HepG2 (cell line): Measurements from ENCODE around the gene PDIK1L. TPM values are rescaled to one million over a fixed set of nuclear protein-coding genes. Genes with fewer than 3 reads are reported as not detected.

Source experiments
- ATAC-seq: fragments of 200-7000 bp; cut with Tn5 transposase; 3 replicates; pipeline ENCODE4 v1.9.1; 2020; ENCODE audit warnings: mild to moderate bottlenecking, moderate library complexity
- BruUV-seq: library from RNA; stranded (reverse); fragments of 400-500 nt; replicated peaks from 2 replicates; lab custom pipeline; 2021; lab: Mats Ljungman, UMichigan
- CTCF ChIA-PET: fragments of 300-600 bp; formaldehyde crosslinking; extraction: SDS; loops from one replicate; lab custom pipeline; 2021; ENCODE audit warnings: low total read pairs, inconsistent platforms, low intra/inter-chr PET ratio; lab: Yijun Ruan, JAX
- POLR2A ChIA-PET: fragments of 350-600 bp; sonication (Branson Sonifier 250); formaldehyde crosslinking; loops from one replicate; lab custom pipeline; 2020; ENCODE audit warnings: antibody characterized with exemption, inconsistent platforms; lab: Yijun Ruan, JAX
- DNase-seq: peaks from one replicate; pipeline ENCODE4 v3.0.0-alpha.2; 2015; ENCODE audit warnings: low spot score
- FAIRE-seq: peaks from 3 replicates; lab custom pipeline; 2011; peaks lifted over from hg19 to GRCh38; lab: Jason Lieb, UNC
- H2AFZ ChIP-seq: one replicate; pipeline ENCODE4 v1.6.1; 2011; ENCODE audit warnings: low read length, inconsistent platforms
- H3K27ac ChIP-seq: fragments of 300-600 bp; 3 replicates; pipeline ENCODE4 v1.8.0; 2011; ENCODE audit warnings: mixed run types, mild to moderate bottlenecking, mixed read lengths, low read length, inconsistent platforms; ENCODE audit not compliant: insufficient read depth; ENCODE audit errors: extremely low read length
- H3K27me3 ChIP-seq, 2 experiments: fragments of 200-600 bp in 1 of 2; 2 replicates in 1 of 2; 3 replicates in 1 of 2; pipeline versions ENCODE4 v1.6.0 to v1.8.0; 2011; ENCODE audit warnings: low read length in 2 of 2, mild to moderate bottlenecking in 2 of 2, moderate library complexity in 2 of 2, inconsistent platforms in 1 of 2; ENCODE audit not compliant: insufficient read depth in 2 of 2, control insufficient read depth in 1 of 2
- H3K36me3 ChIP-seq, 2 experiments: fragments of 200-600 bp in 1 of 2; replicated peaks in 1 of 2; 2 replicates in 1 of 2; 3 replicates in 1 of 2; pipeline versions ENCODE4 v1.5.1 to v1.8.0; 2011; ENCODE audit warnings: low read length in 2 of 2, inconsistent platforms in 1 of 2; ENCODE audit not compliant: insufficient read depth in 2 of 2, control insufficient read depth in 1 of 2
- H3K4me1 ChIP-seq: 2 replicates; pipeline ENCODE4 v1.5.1; 2012; ENCODE audit warnings: low read length, inconsistent platforms; ENCODE audit not compliant: insufficient read depth
- H3K4me2 ChIP-seq: 2 replicates; pipeline ENCODE4 v1.6.0; 2011; ENCODE audit warnings: low read depth, low read length, inconsistent platforms
- H3K4me3 ChIP-seq, 3 experiments: fragments of 200-600 bp in 1 of 3; sonication (generic), shearing (Covaris generic) in 1 of 3; replicated peaks in 1 of 3; 2 replicates each; pipeline ENCODE4 v1.5.1; 2011 to 2016; ENCODE audit warnings: low read length in 3 of 3, inconsistent platforms in 2 of 3, low read depth in 2 of 3, mild to moderate bottlenecking in 2 of 3, control low read depth in 1 of 3, mixed read lengths in 1 of 3; ENCODE audit not compliant: insufficient read depth in 1 of 3
- H3K79me2 ChIP-seq: one replicate; pipeline ENCODE4 v1.6.1; 2011; ENCODE audit warnings: low read length, inconsistent platforms; ENCODE audit not compliant: insufficient read depth
- H3K9ac ChIP-seq: 2 replicates; pipeline ENCODE4 v1.6.0; 2011; ENCODE audit warnings: mild to moderate bottlenecking, low read depth, low read length, inconsistent platforms; ENCODE audit not compliant: insufficient read depth
- H3K9me3 ChIP-seq: 2 replicates; pipeline ENCODE4 v1.5.1; 2012; ENCODE audit warnings: mild to moderate bottlenecking, low read length
- H4K20me1 ChIP-seq: 2 replicates; pipeline ENCODE4 v1.6.0; 2011; ENCODE audit warnings: inconsistent platforms, mild to moderate bottlenecking, low read length, moderate library complexity; ENCODE audit not compliant: insufficient read depth
- LCORL ChIP-seq, 2 experiments: fragments of 450-650 bp in 1 of 2; sonication (generic) in 1 of 2; formaldehyde crosslinking in 1 of 2; IDR thresholded peaks; 2 replicates each; pipeline versions ENCODE4 v1.5.0 to v1.6.1; 2017 to 2020; ENCODE audit warnings: antibody characterized with exemption in 1 of 2, missing genetic modification reagents in 1 of 2
- POGK ChIP-seq: sonication (generic); formaldehyde crosslinking; conservative IDR thresholded peaks from 2 replicates; pipeline ENCODE4 v1.8.0; 2022; ENCODE audit warnings: mild to moderate bottlenecking, moderate library complexity, missing genetic modification reagents
- WGBS: methylation state at CpG from one replicate; pipeline ENCODE4 v1.1.6; 2017; ENCODE audit warnings: low lambda C conversion rate; 5-methylcytosine and 5-hydroxymethylcytosine counted together
- in situ Hi-C: cut with HindIII; loops from 2 replicates; pipeline ENCODE4 v1.10.0; 2017; ENCODE audit warnings: low pct_unique_long_range_greater_than_20kb; ENCODE audit not compliant: extremely low pct_ligation_motif_present
- intact Hi-C: fragments of 100-400 bp; cut with micrococcal nuclease; formaldehyde crosslinking; loops from one replicate; pipeline ENCODE4 v1.10.0; 2022; ENCODE audit not compliant: unreplicated experiment
- polyA plus RNA-seq, 8 experiments: library from polyadenylated mRNA; depleted of rRNA in 3 of 8; stranded (reverse) in 7 of 8; unstranded in 1 of 8; fragments of >200 nt; fragmentation: Illumina TruSeq in 4 of 8; extraction: Trizol in 4 of 8; gene quantifications; 2 replicates each; pipeline versions ENCODE4 v1.2.1 to v1.2.3, GENCODE V29; 2011 to 2016; ENCODE audit warnings: low read depth in 4 of 8, missing spikeins in 1 of 8, mixed read lengths in 1 of 8; ENCODE audit not compliant: insufficient read depth in 1 of 8
- total RNA-seq, 5 experiments: library from RNA; depleted of rRNA; stranded (reverse); fragments of >200 nt; fragmentation: Illumina TruSeq; extraction: Trizol; gene quantifications; 2 replicates each; pipeline ENCODE4 v1.2.3, GENCODE V29; 2016; ENCODE audit warnings: low read depth in 1 of 5

Gene PDIK1L
- total and polyA plus RNA-seq, 2 of the 13 experiments (the other 11 are each of a cell fraction or from before 2014, with no cell fraction given), result 1.9 to 4.6 TPM

- WGBS, result 41% methylated on average over 4 of the region's 4 CpGs
- intact Hi-C loops, result no loop called here
- DNase-seq (no peak), FAIRE-seq (no peak), ATAC-seq (no peak)
- CTCF ChIA-PET, result interaction anchor here (0.6 kb wide), 1 partner anchor 23 kb away, joined by 3 read pairs; the partner anchor contains the start of gene CATSPER4
- no peak overlapping the region for H3K4me2 ChIP-seq
- H3K79me2 ChIP-seq, result peaks cover 7% of the 10 kb centered on the region
- no peak for TF ChIP-seq POGK (CRISPR knock-in tag)
- 0 out of 2 replicates have a peak, but pooled peaks have one; percentile 7 for TF ChIP-seq LCORL (IDR thresholded peaks at IDR 0.05)
- no peak for TF ChIP-seq LCORL (CRISPR knock-in tag; IDR thresholded peaks at IDR 0.05)
- TF ChIP-seq, all 625 proteins: peak for 1
- Histone ChIP-seq H2AFZ (no peak overlapping the region), H3K27ac (no peak overlapping the region), H3K9ac (no peak overlapping the region), H3K4me1 (peaks cover 44% of the 10 kb centered on the region), H3K27me3 (peaks cover 4 to 29% of the 10 kb centered on the region in 2 experiments; a peak in 4 of 5 replicates), H3K36me3 (no peaks in the 10 kb centered on the region), H4K20me1 (no peaks in the 10 kb centered on the region), H3K4me3 (no peak overlapping the region), H3K9me3 (no peaks in the 10 kb centered on the region)
- in situ Hi-C loops, result loop anchor here (10.0 kb wide), 1 partner anchor 272 kb away; no protein-coding TSS in a partner anchor
- POLR2A ChIA-PET, result no interaction called here
- no TSS peak for BruUV-seq
Observed at GRCh38 chr1:26166719-26167281, 55.2 kb downstream of the PDIK1L start.
